NCI-H2107 (cell line): ENCODE data around the gene RPGRIP1.
"Not testable (repeated sequence)": the region's sequence is repeated elsewhere in the genome, so short reads cannot be mapped to it uniquely, and the experiment has no call there.

ENCODE experiments used
- DNase-seq: peaks from one replicate; lab custom pipeline; 2025; lab: John Stamatoyannopoulos, UW

RPGRIP1 gene

GRCh38 chr14:21300892-21301291, 21.0 kb downstream of the RPGRIP1 start:
- DNase-seq: no peak

- no peak for DNase-seq
Observed at GRCh38 chr14:21302013-21302835, 22.3 kb downstream of the RPGRIP1 start.

DNA sequence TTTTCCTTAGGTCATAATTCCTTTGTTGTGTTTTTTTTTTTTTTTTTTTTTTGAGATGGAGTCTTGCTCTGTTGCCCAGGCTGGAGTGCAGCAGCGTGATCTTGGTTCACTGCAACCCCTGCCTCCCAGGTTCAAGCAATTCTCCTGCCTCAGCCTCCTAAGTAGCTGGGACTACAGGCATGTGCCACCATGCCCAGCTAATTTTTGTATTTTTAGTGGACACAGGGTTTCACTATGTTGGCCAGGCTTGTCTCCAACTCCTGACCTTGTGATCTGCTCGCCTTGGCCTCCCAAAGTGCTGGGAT, 22.9 kb downstream of the RPGRIP1 start:
- DNase-seq: not testable (repeated sequence)

- DNase-seq: no peak
Observed at GRCh38 chr14:21307637-21308036, 27.8 kb downstream of the RPGRIP1 start.

DNA sequence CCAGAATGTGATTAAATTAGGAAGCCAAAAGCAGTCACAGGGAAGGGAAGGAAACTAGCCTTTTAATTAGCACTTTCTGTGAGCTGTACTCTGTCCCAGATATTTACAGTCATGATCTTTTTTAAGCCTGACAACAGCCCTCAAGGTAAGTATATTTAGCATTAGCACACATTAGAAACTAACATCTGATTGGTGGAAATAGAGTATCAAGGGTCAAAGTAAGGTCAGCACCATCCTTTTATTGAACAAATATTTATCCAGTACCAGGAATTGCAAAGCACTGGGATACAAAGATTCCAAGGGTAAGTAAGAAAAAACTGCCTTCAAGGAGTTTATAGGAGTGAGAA, 28.2 kb downstream of the RPGRIP1 start:
- DNase-seq: no peak

DNA sequence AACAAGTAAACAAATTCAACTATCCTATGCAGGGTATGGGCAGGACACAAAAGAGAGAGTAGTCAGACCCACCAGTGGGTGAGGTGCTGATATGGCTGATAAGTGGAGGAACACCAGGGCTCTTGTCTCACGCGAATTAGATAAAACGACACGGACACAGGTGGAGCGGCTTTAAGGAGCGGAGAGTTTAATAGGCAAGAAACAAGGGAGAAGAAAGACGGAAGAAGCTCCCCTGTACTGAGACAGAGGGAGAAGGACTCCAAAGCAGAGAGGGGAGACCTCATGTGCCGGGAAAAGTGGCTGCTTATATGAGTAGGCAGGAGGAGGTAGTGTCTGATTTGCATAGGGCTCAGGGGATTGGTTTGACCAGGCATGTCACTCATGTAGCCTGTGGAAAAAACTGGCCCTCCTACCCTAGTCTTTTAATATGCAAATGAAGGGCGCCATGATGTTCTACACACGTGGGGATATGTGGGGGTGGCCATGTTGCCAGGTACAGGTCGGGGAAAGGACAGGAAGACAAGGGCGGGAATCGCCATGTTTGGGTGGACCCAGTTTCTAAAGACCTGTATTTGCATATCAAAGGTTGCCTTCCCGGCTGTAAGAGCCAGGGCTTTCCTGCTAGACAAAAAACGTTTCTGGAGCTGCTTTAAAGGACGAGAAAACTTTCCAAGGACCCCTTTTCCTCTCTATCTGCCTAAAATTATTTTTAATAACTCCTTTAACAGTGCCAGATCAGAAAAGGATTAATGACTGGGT, 28.8 kb downstream of the RPGRIP1 start:
- DNase-seq: peak; percentile 90

- no peak for DNase-seq
Observed at GRCh38 chr14:21309238-21309636, 29.4 kb downstream of the RPGRIP1 start.

DNA sequence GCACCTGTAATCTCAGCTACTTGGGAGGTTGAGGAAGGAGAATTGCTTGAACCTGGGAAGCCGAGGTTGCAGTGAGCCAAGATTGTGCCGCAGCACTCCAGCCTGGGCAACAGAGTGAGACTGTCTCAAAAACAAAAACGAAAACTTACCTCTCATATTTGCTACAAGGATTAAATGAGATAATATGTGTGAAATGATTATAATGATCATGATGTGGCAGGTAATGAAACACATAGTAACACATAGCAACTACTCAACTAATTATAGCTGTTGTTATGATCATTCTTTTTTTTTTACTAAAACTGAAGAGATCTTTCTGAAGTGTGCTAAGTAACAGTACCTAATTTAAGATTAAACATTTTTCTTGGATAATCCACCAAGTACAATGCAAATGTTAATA, 30.1 kb downstream of the RPGRIP1 start:
- DNase-seq: no peak

- DNase-seq: no peak
Observed at GRCh38 chr14:21311614-21312013, 31.7 kb downstream of the RPGRIP1 start.

GRCh38 chr14:21313512-21313911, 33.6 kb downstream of the RPGRIP1 start:
- no peak for DNase-seq

DNA sequence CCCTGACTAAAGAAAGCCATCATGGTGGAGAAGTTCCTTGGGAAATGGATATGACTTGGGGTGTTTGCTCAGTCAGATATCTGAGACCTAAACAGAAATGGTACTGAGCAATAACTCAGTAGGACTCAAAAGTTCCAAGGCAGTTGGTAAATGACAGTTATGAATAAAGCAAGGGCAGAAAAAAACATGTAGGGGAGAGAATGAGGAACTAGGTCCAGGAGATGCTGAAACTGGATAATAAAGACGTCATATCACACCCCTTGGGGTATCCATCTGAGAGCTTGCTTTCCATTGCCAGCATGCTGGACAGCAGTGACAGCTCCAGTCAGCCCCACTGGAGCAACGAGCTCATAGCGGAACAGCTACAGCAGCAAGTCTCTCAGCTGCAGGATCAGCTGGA, 37.5 kb downstream of the RPGRIP1 start:
- DNase-seq: no peak

- DNase-seq: no peak
Observed at GRCh38 chr14:21320913-21321312, 41.0 kb downstream of the RPGRIP1 start.

- DNase-seq: no peak
Observed at GRCh38 chr14:21322716-21323115, 42.8 kb downstream of the RPGRIP1 start.

GRCh38 chr14:21326972-21327371, 47.1 kb downstream of the RPGRIP1 start:
- no peak for DNase-seq
